Measurements from ENCODE around the gene ARFGAP1.

ARFGAP1 gene

DNA sequence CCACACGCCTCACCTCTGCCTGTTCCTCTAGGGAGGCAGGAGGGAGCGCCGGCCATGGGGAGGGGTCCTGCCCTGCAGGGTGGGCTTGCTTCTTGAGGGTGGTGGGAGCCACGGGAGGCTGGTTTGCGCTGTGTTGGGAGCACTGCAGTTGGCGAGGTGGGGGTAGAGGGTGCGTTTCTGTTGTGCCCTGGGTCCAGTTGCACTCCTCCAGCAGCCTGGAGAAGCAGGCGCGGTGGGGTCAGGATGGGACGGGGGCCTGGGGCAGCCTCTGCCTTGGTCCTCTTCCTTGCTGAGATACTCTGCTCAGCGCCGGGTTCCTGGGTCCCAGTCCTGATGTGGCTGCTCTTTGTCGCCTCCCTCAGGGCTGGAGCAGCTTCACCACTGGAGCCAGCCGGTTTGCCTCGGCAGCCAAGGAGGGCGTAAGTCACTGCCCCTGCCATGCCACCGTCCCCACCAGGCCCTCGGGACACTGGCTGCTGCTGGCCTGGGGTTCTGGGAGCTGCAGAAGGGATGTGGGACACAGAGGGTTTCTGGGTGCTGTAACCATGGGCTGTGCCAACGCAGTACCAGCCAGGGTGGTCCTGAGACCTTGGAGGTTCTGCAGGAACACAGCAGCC, 8.4 kb downstream of the ARFGAP1 start:
- DNase-seq: no peak

DNA sequence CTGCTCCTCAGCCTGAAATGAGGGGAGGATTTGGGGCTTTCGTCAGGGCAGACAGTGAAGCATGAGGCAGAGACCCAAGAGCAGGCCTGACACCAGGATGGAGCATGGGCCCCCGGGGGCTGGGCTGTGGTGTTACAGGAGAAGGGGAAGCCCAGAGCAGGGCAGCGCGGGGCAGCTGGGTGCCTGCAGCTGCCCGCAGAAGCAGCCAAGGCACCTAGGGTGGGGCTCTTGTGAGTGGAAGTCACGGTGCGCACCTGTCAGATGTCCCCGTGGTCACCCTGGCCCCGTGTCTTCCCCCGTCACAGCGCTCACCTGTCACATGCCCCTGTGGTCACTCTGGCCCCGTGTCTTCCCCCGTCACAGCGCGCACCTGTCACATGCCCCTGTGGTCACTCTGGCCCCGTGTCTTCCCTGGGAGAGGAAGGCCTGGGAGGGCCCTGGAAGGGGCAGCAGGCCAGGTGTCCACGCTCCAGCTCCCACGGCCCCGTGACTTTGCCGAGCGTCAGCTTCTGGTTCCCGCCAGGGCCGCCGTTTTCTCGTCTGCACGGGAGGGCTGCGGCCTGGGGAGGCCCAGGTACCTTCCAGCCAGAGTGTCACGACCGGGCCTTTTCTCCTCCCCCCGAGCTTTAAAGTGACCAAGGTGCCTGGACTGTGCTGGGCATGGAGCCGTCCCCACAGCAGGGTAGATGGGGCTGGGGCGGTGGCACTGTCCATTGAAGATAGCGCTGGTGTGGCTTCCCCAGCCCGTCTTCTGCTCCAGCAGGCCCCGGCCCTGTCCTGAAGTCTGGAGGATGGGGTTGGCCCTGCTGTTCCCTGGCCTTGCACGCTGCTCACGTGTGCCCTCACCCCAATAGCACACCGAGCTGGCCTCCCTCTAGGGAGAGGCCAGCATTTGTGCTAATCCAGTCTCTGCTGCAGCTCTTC, 9.4 kb downstream of the ARFGAP1 start:
- no peak for DNase-seq

DNA sequence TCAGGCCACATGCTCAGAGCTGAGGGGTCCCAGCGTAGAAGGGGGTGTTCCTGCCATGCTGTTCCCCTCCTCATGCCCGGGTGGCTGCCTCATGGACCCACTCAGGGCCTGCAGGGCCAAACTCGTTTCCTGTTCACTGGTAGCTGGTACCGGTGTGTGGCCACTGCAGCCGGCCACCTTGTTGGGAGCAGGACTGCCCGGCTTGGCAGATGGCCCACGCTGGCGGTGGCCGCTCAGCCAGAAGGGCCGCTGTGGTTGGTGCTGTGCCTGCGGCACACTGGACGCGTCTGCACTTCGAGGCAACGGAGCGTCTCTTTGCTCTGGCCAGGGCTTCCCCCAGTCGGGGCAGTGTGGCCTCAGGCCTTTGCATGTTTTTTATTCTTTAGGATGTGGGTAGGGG, 10.3 kb downstream of the ARFGAP1 start:
- no peak for DNase-seq

DNA sequence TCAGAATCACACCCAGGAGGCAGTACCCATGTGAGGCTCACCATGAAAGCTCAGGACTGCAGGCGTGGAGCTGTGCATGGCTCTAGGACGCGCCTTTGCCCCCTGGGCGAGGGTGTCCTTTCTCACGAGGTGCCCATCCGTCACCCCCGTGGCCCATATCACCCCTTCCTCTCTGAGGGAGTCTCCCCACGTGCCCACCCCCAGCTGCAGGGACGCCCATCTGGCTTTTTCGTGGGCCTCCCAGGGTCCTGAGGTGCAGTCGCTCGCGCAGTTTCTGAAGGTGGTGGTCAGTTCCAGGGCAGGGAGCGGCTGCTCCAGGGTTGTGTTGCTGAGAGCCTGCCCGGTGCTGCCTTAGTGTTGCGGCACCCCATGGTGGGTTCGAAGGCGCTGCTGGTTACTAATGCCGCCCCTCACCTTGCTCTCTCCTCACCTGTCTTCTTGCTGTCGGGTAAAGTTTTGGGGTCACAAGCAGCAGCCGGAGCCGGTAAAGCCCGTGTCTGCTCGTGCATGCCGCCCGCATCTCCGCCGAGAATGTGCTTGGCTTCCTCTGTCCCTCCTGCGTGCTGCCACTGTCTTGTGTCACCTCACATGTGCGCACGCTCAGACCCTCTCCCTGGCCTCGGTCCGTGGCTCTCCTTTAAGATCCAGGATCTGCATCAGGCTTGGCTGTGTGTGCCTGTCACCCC, 10.9 kb downstream of the ARFGAP1 start:
- DNase-seq: no peak

DNA sequence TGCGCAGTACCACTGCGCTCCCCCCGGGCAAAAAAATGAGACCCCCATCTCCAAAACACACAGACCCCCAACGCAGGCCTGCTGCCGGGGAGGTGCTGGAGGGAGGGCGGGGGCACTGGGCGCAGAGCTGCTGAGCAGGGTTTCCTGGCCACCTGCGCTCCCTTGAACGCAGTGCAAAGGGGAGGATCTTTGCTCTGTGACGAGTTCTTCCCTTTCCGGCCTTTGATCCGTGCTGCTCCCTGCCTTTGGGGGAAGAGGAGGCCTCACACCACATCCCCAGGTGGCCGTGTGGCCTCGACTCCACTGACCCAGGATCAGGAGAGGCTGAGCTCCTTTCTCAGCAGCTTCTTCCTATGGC, 11.4 kb downstream of the ARFGAP1 start:
- DNase-seq: no peak

DNA sequence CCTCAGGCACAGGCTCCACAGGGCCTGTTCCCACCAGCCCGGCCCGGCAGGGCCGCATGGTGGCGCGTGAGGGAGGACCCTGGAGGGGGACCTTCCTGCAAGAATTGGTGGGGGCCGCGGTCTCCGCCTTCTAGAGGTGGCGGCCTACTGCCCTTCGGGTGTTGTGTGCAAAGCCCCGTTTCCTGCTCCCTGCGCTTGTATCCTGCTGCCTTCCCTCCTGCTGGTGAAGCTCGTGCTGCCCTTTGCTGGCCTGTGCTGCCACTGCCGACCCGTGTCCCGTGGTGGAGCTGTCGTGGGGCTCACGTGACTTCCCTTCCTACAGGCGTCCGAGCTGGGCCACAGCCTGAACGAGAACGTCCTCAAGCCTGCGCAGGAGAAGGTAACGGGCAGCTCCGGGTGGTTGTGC, 11.9 kb downstream of the ARFGAP1 start:
- no peak for DNase-seq

DNA sequence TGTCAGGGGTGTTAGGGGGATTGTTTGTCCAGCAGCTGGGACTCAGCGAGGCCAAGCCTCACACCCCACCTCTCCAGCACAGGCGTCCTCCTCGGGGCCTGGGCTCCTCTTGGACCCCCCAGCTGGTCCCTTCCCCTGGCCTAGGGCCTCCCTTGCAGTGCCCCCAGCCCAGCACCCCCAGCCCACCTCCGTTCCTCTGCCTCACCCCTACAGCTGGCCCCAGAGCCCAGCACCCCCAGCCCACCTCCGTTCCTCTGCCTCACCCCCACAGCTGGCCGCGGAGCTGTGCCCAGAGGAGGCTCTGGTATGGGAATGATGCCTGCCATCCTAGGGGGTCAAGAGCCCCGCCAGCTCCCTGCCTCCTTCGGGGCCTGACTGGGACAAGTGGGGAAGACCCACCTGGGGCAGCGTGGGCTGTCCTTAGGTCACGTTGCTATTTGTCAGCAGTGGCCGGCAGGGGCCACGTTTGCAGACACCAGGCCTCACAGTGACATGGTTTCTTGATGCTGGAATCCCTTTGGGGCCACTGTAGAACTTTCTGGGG, 12.4 kb downstream of the ARFGAP1 start:
- DNase-seq: no peak

DNA sequence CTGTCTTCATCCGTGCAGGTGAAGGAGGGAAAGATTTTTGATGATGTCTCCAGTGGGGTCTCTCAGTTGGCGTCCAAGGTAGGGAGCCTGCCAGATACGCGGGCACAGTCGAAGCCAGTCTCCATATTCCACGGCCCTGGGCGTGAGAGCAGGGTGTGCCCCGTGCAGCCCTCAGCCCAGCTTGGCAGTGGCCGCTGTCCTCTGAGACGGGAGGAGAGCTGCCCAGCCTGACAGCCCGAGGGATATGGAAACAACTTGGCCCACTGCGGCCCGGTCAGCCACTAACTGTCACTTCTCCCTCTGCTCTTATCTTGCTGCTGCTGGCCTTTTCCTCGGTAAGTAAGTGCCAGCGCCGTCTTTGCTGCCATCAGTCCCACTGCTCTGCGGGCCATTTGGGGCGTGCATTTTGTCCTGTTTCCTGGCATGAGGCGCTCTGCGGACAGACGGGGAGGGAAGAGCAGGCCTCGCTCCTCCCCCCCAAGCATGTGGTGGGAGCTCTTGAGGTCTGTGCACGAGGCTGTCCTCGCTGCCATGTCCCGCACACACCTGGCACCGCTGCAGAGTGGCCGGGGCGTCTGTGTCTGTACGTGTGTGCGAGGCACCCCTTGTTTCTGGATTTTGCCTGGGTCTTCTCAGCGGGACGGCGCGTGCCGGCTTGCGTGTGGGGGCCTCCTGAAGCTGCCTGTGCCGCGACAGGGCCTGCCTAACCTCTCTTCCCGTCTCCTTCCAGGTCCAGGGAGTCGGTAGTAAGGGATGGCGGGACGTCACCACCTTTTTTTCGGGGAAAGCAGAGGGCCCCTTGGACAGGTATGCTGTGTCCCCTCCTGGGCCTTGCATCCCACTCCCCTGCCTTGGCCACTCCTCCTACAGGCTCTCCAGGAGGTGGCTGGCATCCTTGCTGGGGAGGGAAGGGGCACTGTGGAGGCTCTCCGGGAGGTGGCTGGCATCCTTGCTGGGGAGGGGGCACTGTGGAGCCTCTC, 13.3 kb downstream of the ARFGAP1 start:
- no peak for DNase-seq

DNA sequence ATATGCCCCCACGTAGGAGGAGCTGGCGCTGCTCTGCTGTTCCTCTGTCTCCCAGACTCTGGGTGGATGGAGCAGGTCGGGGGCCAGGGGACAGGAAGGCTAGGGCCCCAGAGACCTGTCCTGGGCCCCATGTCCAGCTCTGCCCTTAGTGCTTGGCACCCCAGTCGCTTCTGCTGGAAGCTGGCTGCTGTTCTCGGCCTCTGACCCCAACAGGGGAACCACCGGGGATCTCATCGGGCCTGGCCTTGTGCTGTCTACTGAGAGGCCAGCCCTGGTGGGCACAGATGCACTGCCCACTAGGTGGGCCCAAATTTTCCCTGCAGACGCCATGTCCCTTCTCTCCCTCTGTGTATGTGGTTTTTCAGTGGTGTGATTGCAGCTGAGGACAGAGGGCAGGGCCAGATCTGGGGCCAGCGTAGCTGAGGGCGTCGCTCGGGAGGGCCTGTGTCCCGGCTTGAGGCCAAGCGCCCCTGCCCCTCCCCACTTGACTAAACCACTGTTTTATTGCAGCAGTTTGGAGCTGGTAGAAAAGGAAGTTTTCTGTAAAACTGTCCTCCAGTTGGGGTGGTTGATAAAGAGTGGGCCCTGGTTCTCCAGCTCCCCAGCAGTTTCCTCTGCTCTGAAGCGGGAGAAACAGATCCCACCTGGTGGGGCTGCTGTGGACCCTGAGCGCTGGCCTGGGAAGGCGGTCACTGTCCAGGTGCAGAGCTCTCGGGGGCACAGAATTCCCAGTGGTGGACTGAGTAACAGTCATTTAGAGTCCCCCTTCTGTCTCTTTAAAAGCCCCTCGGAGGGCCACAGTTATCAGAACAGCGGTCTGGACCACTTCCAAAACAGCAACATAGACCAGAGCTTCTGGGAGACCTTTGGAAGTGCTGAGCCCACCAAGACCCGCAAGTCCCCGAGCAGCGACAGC, 14.4 kb downstream of the ARFGAP1 start:
- DNase-seq: no peak

DNA sequence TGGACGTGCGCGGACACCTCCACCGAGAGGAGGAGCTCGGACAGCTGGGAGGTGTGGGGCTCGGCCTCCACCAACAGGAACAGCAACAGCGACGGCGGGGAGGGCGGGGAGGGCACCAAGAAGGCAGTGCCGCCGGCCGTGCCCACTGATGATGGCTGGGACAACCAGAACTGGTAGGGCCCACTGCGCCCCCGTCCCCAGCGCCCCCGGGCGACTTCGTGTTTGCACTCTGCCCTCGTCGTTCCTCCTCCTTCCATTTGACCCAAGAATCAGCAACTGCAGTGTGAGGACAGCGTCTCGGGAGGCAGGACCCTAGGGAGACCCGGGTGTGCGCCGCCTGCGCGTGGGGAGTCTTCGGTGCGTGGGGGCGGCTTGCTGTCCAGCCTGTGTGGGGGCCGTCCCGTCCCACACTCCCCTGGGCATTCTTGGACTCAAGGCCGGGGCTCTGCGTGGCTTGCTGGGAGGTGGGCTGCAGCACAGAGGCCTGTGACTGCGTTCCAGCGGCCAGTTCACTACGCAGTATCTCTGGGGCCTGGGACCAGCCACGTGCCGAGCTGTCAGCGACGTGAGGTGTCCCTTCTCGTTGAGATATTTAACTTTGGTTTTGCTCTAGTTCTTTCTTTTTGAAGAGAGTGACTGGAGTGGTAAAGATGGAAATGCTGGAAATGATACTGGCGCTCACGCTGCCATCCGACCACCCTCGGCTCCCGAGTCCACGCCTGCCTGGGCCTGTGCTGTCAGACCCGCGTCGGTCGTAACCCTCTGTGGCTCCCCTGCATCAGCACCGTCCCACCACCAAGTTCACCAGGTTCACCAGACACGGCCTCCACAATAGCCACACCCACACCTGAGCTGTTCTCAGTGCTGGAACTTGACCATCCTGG, 15.3 kb downstream of the ARFGAP1 start:
- DNase-seq: no peak

DNA sequence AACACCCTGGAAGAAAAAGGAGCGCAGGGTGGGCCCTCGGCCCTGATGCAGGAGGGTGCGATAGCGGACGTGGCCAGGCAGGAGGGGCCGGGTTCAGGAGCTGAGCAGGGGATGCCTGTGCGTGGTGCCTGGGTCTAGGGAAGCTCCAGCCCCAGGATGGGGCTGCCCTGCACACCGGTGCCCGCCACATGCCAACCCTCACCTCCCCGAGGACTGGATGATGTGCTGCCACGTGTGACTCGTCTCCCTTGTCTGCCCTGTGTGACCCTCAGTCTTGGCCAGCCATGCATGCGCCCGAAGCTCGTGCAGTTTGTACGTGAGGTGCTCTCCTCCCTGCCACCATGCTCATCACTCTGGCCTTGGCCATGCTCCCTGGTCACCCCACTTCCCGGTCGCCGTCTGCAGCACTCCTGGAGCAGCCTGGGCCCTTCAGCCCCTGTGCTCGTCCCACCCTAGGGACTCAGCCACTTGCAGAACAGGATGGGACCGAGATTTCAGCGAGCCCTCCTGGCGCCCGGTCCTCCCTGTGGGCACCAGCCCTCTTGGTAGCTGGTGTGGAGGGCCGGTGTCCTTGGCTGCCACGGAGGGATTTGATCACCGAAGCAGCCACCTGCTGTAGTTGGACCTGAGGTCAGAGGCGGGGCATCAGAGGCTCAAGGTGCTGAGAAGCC, 16.1 kb downstream of the ARFGAP1 start:
- no peak for DNase-seq

DNA sequence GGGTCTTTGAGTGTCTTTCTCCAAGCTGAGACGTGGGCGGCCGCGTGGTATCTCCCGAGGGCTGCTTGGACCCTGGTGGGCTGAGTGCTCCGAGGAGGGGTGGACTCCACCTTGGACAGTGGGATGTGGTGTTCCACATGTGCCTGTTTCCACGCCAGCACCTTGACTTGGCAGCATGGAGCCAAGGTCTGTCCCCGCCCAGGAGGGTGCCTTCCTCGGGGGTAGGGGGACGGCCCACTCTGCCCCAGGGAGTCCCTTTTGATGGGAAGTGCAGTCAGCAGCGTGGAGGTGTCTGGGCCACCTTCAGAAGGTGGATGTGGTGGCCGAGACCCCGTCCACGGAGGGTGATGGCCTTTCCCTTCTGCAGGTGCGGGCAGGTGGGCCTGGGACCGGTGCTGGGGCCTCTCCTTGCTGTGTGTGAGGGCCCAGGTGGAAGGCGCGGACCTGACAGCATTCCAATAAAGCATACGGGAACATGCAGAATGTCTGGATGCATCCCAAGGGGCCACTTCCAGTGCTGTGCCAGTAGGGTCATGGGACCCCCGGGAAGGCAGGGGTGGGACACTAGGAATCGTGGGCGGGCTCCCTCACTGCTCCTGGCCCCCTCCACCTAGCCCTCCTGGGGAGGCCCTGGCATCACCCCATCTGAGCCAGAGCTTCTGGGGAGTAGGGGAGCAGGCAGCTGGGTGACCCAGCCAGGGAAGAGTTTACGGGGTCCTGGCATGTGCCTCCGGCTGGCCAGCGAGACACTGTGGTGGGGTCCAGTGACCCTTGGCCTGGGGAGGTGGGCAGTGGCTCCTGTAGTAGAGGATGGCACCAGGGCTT, 16.9 kb downstream of the ARFGAP1 start:
- no peak for DNase-seq

DNA sequence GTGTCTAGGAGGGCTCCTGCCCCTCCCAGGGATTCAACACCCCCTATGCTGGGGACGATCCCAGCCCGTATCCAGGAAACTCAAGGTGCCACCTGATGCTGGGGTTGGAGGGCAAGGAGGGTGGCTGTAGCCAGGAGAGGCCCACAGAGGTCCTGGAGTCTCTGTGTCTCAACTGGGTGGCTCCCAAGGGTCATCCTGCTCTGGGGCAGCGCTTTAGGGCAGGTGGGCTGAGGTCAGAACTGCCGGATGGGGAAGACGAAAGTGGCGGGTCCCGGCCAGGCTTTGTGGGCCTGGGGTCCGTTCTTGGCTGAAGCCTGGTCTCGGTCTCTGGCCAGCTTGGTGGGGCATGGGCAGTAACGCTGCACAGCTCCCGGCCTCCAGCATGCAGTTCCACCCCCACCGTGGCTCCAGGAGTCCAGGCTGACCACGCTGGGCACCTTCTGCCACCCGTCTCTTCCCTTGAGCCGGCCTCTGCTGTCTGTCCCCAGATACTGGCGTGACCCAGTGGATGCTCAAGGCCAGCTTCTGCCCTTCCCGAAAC, 17.6 kb downstream of the ARFGAP1 start:
- DNase-seq: no peak

DNA sequence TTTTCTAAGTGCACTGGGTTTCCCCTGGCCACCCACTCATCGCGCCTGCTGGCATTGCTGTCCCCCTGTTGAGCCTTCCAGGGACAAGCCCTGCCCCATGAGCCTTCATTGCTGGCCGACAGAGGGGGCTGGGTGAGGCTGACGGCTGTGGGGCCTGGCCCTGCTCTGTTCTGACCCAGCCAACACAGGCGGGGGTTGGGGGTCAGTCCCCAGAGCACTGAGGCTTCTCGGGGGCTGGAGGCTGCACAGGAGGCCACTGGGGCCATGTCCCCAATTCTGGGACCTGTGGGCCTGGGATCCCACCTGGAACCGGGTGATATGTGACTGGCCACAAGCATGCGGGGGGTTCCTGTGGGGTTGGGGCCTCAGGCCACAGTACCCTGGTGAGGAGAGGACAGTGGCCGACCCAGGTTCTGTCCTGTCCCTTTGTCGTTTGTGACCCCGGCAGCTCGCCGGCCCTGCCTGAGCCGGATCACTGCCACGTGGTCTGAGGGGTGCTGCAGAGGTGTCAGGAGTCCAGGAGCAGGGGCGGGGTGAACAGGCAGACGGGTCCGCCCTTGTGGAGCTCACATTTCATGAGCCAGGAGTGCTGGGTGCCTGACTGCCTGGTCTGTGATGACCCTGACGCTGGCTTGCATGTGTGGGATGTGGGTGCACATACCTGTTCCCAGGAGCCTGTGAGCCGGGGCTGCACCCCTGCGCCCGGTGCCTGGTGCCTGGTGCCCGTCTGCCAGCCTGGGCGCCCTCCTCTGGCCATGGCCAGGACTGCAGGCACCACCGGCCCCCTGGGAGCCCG, 18.3 kb downstream of the ARFGAP1 start:
- DNase-seq: peak; percentile 21 to 62 (median 41)

DNA sequence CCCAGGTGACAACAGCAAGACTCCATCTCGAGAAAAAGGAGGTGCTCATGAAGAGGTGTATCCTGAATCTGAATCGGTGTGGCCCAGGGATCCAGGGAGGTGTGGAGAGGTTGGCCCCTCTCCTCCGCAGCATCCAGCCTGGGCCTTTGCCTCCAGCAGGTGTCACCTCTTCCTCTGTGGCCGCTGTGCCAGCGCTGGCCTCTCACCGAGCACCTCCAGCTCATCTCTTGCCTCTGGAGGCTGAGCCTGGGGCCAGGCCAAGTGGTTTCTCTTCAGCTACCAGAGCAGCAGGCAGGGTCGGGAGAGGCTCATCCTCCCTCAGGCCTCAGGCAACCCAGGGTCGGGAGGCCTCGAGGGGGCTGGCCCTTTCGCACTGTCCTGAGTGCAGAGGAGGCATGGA, 19.2 kb downstream of the ARFGAP1 start:
- DNase-seq: no peak

DNA sequence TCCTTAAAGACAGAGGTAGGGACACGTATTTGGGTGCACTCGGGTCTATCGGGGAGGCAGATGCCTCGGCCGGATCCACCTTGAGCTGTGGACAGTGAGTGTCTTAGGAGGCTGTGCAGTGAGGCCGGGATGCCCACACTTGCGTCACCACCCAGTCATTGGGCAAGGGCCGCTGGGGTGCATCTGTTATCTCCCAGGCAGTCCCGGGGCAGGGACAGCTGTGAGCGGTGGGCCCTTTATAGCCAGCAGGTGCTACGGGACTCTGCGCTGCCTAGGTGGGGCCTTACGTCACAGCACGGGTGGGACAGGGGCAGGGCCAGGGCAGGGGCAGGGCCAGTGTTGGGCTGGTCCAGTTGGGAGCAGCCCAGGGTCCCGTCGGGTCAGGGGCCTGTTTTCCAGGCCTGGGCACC, 19.7 kb downstream of the ARFGAP1 start:
- no peak for DNase-seq

DNA sequence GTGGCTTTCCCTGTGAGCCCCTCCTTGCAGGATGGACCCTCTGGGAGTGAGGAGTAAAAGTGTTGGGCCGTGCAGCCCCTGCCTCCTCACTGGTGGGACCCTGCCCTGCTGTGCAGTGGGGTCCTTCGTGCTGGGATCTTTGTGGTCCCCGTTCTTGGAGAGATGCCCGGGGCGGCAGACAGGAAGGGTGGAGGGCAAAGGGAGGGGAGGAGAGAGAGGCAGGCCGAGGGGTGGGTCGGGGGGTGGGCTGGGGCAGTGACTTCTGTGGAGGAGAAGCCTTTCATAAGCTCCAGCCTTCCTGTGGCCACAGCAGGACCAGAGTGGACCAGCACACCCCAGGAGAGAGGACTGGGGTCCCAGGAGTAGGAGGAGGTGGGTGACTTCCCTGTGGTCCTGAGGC, 20.3 kb downstream of the ARFGAP1 start, which contains the start of gene COL20A1:
Gene COL20A1, plus strand, starts transcription at position 283 of the 400 bp plus-strand sequence. CDS start 1,922 bp downstream, outside the sequence.
- no peak for DNase-seq
